ENCODE measurements around the gene IFITM5. TPM values are rescaled to one million over a fixed set of nuclear protein-coding genes. Genes with fewer than 3 reads are reported as not detected.

The IFITM5 gene
- total and polyA plus RNA-seq, 10 donors, result not detected

- Histone ChIP-seq H3K36me3 (peaks cover 0 to 36% (median 0%) of the 10 kb centered on the region in 6 donors), H3K9me3 (no peaks in the 10 kb centered on the region), H3K27ac (no peak overlapping the region), H3K27me3 (replicated peaks in 1 of 7) (peaks cover 0 to 87% (median 36%) of the 10 kb centered on the region in 7 donors), H3K4me1 (peaks cover 24 to 91% (median 45%) of the 10 kb centered on the region in 6 donors), H3K4me3 (no peak overlapping the region)
- peak; percentile 77 for DNase-seq
- WGBS, 5 donors, result 83 to 89% (median 85%) methylated on average over 16 to 24 of the region's 24 CpGs
- intact Hi-C loops (cut with DNase I; ENCODE audit: low total_unique reads), result no loop called here
- no peak for TF ChIP-seq POLR2A (IDR thresholded peaks at IDR 0.05)
- TF ChIP-seq CTCF (IDR thresholded peaks at IDR 0.05 in 8 of 11, conservative IDR thresholded peaks at IDR 0.05 in 3 of 11), result no peak
- TF ChIP-seq POLR2AphosphoS5 (IDR thresholded peaks at IDR 0.05), result peak in 1 of 3 donors; percentile 63
Measured at GRCh38 chr11:284105-285020, 15.0 kb downstream of the IFITM5 start.

DNA sequence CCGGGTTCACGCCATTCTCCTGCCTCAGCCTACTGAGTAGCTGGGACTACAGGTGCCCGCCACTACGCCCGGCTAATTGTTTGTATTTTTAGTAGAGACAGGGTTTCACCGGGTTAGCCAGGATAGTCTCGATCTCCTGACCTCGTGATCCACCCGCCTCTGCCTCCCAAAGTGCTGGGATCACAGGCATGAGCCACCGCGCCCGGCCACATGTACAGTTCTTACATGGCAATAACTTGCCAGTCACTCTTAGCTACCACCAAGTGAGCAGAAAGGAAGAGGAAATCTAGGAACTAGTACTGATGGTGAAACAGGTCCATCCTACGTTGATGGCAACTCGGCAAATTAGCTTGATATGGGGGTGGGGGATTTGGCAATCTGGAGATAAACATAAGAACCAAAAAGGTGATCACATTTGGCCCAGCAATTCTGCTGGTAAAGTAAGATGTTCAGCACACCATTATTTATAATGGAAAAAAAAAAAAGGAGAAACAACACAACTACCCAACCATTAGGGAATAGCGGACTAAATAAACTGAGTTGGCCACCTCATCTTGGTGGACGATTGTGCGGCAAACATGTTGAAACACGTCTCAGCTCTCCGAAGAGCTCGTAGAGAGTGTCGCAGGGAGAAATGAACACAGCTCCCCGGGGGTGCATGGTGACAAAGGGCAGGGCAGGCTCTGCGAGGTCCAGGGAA is 15.8 kb downstream of the IFITM5 start:
- H3K9me3 ChIP-seq, result no peaks in the 10 kb centered on the region
- DNase-seq, result peak; percentile 69
- peaks cover 0 to 95% (median 44%) of the 10 kb centered on the region in 7 donors for H3K27me3 ChIP-seq (replicated peaks in 1 of 7)
- intact Hi-C loops (cut with DNase I; ENCODE audit: low total_unique reads), result no loop called here
- H3K4me3 ChIP-seq, result no peak overlapping the region
- WGBS, 5 donors, result 77 to 86% (median 85%) methylated on average over 22 to 23 of the region's 23 CpGs
- peaks cover 26 to 97% (median 51%) of the 10 kb centered on the region in 6 donors for H3K4me1 ChIP-seq
- no peak for TF ChIP-seq POLR2A (IDR thresholded peaks at IDR 0.05)
- TF ChIP-seq CTCF (IDR thresholded peaks at IDR 0.05 in 8 of 11, conservative IDR thresholded peaks at IDR 0.05 in 3 of 11), result no peak
- TF ChIP-seq POLR2AphosphoS5 (IDR thresholded peaks at IDR 0.05), result peak in 1 of 3 donors; percentile 24
- peaks cover 0 to 36% (median 0%) of the 10 kb centered on the region in 6 donors for H3K36me3 ChIP-seq
- no peak overlapping the region for H3K27ac ChIP-seq

DNA sequence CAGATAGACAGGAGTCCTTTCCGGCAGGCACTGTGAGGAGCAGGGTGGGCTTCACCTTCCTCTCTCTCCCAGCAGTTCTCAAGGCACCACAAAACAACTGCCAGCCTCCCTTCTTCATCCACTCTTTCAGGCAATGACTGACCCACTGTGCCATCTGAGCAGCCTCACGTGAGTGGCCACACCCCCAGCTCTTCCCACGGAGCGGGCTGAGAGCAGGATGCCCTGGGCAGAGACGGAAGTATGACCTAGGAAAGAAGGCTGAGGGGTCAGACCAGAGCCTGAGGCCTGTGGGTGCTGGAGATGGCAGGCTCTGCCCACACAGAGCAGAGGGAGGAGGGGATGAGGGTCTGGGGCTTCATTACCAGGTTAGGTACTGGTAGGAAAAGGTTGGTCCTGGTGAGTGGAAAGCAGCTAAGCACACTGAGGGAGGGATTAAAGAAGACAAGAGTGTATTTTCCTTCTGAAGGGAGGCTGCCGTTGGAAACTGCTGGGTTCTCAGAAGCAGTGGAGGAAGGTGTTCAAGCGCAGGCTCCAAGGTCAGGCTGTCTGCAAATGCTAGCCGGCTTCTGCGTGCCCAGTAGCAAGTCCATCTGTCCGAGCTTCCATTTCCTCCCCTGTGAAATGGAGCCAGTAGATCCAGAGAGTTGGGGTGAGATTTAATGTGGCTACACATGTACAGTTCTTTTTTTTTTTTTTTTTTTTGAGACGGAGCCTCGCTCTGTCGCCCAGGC is 16.5 kb downstream of the IFITM5 start:
- Histone ChIP-seq H3K36me3 (peaks cover 0 to 36% (median 0%) of the 10 kb centered on the region in 6 donors), H3K27ac (peak overlapping the region in 3 of 8 donors; percentile 82 to 89 (median 86)), H3K9me3 (no peaks in the 10 kb centered on the region), H3K4me1 (peaks cover 26 to 97% (median 49%) of the 10 kb centered on the region in 6 donors), H3K27me3 (replicated peaks in 1 of 7) (peaks cover 0 to 96% (median 48%) of the 10 kb centered on the region in 7 donors), H3K4me3 (peak overlapping the region in 3 of 8 donors; percentile 50 to 77 (median 55))
- peak; percentile 71 for DNase-seq
- TF ChIP-seq CTCF (IDR thresholded peaks at IDR 0.05 in 8 of 11, conservative IDR thresholded peaks at IDR 0.05 in 3 of 11) (no peak), POLR2AphosphoS5 (IDR thresholded peaks at IDR 0.05) (peak in 2 of 3 donors; percentile 29 to 62), POLR2A (IDR thresholded peaks at IDR 0.05) (no peak)
- 65 to 89% (median 72%) methylated on average over 10 to 13 of the region's 13 CpGs for WGBS, 5 donors
- intact Hi-C loops (cut with DNase I; ENCODE audit: low total_unique reads), result no loop called here

Measured in spleen (tissue), 11 donors.